Amniotic epithelial cell (primary cell): ENCODE data around the gene GAS7.
"Not testable (repeated sequence)": the region's sequence is repeated elsewhere in the genome, so short reads cannot be mapped to it uniquely, and the experiment has no call there.

Source experiments
- DNase-seq: peaks from one replicate; pipeline ENCODE4 v3.0.0-alpha.2; 2010; ENCODE audit warnings: low read depth

GAS7 gene

GRCh38 chr17:10072556-10073425, 125.6 kb downstream of the GAS7 start:
- no peak for DNase-seq

DNA sequence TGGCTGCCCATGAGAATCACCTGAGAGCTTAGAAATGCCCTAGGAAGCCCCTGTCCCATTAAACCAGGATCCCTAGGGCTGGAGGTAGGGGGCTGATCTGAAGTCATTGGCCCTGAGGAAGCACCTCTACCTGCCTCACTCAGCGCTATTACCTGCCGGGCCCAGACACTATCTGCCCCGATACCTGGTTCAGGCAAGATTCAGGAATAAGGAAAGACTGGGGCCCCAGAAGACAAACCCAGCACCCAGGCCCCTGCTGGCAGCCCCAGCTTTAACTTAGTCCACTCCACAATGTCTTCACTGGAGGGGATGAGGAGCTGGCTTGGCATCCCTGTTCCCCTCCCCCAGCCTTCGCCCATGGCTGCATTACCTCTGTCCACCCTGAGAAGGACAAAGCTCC, 126.3 kb downstream of the GAS7 start:
- DNase-seq, result no peak

DNA sequence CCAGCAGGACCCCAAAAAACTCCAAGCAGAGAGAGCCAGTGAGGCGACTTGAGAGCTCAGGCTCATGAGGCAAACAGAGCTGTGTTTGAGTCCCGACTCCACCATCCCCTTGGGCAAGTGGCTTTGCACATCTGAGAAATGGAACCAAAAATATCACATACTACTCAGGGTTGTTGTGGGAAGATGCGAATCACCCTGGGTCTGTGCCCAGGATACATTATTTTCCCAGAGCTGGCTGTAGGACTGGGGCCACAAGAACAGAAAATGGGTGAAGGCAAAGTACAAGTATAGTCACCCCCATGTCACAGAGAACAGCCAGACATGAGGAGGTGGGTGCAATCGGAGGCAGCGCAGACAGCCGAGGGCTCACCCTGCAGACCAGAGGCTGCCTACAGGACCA, 127.3 kb downstream of the GAS7 start:
- DNase-seq, result no peak

GRCh38 chr17:10070690-10071089, 127.7 kb downstream of the GAS7 start:
- no peak for DNase-seq

- no peak for DNase-seq
Measured at GRCh38 chr17:10069301-10069700, 129.1 kb downstream of the GAS7 start.

GRCh38 chr17:10067446-10068143, 130.8 kb downstream of the GAS7 start:
- no peak for DNase-seq

GRCh38 chr17:10064536-10064935, 133.9 kb downstream of the GAS7 start:
- DNase-seq, result no peak

- DNase-seq, result peak; percentile 52
Measured at GRCh38 chr17:10063730-10064241, 134.6 kb downstream of the GAS7 start.

- DNase-seq, result no peak
Measured at GRCh38 chr17:10062691-10063385, 135.6 kb downstream of the GAS7 start.

DNA sequence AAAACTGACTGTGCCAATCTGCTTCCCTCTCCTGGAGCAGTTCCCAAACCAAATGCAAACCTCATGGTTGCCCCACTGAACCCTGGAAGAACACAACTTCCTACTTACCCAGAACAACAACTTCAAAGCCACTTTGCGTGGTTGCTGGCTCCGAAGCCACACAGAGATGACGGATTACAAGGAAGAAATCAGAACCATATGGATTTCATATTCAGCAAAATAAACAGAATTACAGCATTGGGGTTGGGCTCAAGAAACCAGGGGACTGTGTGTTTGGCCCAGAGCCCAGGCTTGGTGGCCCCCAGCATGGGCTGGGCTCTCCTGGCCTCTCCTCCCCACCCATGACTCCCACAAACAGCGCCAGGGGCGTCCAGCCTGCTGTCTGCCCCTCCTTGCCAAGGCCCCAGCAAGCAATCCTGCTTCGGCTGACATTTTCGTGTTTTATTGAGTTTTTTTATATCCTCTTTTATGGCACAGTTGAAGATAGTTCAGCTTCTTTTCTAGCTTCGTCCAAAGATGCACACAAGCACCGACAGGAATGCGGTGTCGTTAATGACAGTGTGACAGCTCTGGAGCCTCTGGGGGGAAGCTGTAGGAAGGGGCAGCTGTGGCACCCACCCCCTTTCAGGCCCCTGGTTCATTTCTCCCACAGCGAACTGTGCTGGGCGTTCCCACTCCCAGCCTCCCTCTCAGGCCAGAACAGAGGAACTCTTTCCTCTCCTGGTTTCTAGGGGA, 137.1 kb downstream of the GAS7 start:
- DNase-seq, result no peak

- DNase-seq, result no peak
Measured at GRCh38 chr17:10060526-10060925, 137.9 kb downstream of the GAS7 start.

DNA sequence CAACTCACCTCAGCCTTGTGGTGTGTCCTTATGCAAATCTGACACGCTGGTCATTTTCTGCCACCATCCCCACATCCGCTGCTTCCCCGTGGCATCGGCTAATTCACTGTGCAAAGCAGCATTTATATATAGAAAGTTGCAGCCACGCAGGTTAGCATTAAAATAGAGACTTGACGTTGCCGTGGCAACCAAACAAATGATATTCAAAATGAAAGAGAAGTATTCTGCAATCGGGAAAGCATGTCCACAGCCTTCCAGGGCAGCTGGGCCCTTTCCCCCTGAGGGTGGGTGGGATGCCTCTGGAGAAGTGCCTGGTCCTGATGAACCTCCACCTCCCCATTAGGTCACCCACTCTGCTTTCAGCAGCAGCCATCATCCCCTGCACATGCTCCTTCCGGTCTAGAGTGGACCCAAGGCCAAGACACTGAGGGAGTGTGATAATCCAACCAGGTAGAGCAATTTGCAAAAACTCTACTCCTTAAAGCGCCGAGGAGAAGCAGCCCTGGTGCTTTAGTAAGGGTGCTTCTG, 138.7 kb downstream of the GAS7 start:
- peak; percentile 5 for DNase-seq

GRCh38 chr17:10058921-10059683, 139.3 kb downstream of the GAS7 start:
- no peak for DNase-seq

DNA sequence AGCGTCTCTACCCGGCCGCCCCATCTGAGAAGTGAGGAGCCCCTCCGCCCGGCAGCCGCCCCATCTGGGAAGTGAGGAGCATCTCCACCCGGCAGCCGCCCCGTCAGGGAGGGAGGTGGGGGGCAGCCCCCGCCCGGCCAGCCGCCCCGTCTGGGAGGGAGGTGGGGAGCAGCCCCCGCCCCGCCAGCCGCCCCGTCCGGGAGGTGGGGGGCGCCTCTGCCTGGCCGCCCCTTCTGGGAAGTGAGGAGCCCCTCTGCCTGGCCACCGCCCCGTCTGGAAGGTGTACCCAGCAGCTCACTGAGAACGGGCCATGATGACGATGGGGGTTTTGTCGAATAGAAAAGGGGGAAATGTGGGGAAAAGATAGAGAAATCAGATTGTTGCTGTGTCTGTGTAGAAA, 140.9 kb downstream of the GAS7 start:
- DNase-seq, result not testable (repeated sequence)

DNA sequence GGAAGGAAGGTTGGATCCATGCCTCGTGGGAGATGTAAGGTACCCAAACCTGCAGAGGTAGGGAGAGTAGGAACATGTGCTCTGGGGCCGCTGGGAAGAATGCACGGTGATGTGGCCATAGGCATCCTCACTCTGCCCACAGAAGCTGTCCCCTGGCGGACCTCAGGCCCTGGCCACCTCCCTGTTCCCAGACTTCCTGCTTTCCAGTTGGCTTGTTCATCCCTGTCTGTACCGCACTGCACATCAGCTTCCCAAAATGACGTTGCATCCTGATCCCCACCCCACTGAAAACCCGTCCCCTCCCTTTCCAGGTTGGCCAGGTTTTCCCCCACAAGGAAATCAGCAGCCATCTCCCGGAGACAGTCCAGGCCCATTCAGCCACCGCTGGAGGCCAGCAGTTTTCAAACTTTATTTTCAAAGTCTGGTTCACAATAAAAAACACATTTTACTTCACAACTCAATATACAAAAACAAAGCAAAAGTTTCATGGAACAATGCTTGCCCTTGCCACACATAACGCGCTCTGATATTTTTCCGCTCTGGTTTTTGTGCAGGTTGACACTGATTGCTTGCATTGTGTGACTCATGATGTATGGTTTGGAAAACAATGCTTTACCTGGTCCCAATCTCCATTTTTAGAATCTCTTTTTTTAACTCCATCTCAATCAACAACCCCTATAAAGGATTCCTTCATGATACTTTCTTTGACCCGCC, 143.0 kb downstream of the GAS7 start:
- no peak for DNase-seq

- no peak for DNase-seq
Measured at GRCh38 chr17:10053782-10054540, 144.4 kb downstream of the GAS7 start.

DNA sequence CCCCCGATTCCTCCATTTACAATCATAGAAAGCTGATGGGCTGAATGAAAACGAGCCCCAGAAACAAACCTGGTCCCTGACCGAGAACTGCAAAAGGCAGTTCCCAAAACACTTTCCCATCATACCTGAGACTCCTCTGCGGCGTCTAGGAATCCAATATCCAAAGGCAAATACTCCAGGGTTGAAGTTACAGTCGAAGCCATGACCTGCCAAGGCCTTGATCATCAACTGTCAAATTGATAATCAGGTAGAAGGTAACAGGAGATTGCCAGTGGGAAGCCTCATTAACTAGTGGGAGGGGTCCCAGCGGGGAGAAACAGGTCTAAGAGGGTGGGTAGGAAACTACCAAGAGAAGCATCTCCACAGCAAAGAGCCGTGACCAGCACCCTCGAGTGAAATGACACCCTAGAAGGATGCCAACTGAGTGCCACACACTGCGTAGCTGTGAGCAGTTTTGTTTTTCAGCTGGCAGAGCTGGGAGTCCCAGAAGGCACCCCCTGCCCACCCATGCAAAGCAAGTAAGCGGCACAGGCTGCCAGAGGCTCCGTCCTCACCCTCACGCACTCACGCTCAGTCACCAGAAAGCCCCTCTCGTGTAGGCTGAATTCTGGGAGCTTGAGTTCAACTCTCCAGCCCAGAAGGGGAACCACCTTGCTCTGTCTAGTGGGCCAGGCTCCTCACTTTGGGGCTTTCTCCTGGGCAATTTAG, 146.1 kb downstream of the GAS7 start:
- DNase-seq, result no peak

DNA sequence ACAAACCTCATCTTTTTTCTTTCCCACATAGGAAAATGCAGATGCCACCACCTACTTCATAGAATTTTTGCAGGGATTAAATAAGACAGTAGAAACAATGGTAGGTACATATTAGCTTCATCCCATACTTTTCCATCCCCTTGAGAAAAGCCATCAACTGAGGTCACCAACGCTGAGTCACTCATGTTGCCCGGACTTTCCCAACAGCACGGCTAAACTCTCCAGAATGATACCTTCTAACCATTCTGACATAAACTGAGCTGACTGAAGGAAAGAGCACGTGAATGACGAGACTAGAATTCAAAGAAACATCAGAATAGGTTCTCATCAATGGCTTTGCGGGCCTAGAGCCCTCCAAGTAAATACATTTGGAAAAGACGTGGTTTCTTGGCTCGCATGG, 147.3 kb downstream of the GAS7 start:
- DNase-seq, result peak; percentile 32

DNA sequence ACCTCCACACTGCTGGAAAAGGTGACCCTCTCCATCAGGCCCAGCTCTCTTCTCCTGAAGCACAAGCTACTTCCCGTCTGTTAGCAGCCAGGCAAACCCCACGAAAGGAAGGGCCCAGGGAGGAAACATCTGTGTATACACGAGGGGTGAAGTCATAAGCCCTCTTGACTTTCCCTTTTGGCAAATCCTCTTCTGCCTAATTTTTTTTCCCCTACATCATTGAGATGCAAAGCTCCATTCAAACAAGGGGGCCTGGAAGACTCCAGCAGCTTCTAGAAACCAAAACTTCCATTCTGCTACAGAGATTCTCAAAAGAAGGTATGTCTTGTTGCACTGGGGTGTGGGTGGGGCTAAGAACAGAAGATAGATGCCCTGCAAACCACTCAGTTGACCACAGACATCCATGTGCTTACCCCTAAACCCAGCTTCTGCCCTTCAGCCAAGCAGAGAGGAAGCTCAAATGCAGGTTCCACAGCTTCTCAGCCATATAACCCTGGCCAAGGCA, 147.8 kb downstream of the GAS7 start:
- peak; percentile 17 for DNase-seq
